ENCODE results near the gene AP1G2.

DNA sequence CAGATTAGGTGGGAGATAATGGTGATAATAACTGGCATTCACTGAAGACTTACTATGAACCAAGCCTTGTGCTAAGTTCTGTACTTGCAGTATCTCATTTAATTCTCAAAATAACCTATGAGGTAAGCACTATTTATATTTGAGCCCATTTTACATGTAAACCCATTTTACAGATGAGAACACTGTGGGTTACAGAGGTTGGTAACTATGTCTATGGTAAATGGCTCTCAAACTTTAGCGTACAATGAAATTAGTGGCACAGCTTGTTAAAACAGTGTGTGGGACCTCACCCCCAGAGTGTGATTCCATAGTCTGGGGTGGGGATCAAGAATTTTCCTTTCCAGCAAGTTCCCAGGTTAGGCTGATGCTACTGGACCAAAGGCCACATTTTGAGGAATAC lies 33.2 kb upstream of the AP1G2 start:
- TF ChIP-seq POLR2AphosphoS5 (IDR thresholded peaks at IDR 0.05; ENCODE audit: borderline replicate concordance, low read depth, low read length) (no peak), EZH2 (IDR thresholded peaks at IDR 0.05) (no peak), FOXP2 (optimal IDR thresholded peaks at IDR 0.05; ENCODE audit: control extremely low read depth, extremely low read length, insufficient read depth) (no peak)
